ENCODE measurements around the gene AGAP1.

AGAP1 gene

DNA sequence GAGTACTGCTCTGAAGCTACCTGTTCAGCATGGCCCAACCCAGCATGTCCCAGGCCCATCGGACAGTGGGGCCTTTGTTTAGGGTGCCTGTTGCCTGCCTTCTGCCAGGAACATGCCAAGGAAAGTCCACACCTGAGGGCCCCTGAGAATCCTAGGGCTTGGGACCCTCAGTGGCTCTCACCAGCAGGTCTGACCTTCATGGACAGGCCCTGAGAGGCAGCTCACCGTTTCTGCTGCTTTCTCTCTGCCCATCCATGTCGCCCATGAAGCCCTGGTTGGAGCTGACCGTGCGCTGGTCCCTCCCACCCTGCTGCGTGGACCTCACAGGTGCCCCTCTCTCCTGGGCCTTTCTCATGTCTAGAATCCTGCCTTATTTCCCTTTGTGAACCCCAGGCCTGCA, 550.3 kb downstream of the AGAP1 start:
- TF ChIP-seq, protein P1, sequence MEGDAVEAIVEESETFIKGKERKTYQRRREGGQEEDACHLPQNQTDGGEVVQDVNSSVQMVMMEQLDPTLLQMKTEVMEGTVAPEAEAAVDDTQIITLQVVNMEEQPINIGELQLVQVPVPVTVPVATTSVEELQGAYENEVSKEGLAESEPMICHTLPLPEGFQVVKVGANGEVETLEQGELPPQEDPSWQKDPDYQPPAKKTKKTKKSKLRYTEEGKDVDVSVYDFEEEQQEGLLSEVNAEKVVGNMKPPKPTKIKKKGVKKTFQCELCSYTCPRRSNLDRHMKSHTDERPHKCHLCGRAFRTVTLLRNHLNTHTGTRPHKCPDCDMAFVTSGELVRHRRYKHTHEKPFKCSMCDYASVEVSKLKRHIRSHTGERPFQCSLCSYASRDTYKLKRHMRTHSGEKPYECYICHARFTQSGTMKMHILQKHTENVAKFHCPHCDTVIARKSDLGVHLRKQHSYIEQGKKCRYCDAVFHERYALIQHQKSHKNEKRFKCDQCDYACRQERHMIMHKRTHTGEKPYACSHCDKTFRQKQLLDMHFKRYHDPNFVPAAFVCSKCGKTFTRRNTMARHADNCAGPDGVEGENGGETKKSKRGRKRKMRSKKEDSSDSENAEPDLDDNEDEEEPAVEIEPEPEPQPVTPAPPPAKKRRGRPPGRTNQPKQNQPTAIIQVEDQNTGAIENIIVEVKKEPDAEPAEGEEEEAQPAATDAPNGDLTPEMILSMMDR (IDR thresholded peaks at IDR 0.05), result no peak

DNA sequence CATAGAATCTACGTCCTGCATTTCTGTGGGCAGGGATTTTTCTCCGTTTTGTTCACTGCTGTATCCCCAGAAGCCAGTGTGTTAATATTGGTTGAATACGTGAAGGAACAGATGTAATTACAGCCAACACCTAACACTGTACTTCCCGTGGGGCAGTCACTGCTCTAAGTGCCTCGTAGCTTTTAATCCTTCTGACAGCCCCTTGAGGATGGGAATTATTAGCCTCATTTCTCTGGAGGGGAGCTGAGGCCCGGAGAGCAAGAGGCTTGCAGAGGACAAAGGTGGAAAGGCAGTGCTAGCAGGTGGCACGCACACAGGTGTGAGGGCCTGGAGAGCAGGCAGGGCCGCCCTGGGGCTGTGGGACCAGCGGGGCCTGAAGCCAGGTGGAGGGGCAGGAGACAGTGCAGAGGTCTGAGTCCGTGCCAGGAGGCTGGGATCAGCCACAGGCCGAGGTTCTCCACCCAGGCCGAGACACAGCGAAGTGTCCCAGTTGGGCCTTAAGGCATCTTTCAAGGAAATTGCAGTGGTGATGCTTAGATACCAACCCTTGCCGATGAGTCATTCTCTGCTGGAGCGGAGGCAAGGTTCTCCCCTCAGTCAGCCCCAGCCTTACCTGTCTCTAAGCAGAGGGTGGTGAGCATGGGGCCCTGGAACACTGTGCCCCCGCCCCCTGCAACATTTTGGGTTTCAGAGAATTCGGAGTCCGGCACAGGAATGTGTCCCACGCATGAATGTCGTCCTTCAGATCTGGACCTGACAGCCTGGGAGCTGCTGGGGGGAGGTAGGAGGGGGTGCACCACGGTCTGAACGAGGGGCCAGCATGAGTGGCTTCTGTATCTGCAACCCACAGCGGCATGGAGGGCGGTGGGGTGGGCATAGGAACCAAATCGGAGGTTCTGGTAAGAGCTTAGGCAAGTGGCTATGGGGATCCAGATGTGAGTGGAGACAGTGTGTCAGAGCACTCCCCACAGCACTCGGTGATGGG, 551.7 kb downstream of the AGAP1 start:
- TF ChIP-seq, protein P1 (IDR thresholded peaks at IDR 0.05), result no peak

DNA sequence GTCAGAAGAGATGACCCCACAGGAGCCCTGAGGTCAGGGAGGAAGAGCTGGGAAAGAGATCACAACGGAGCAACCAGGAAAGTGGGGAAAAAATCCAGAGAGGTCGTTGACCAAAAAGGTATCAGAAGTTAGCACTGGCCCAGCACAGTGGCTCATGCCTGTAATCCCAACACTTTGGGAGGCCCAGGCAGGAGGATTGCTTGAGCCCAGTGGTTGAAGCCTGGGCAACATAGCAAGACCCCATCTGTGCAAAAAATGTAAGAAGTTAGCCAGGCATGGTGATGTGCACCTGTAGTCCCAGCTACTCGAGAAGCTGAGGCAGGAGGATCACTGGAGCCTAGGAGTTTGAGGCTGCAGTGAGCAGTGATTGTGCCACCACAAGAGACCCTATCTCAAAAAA, 552.9 kb downstream of the AGAP1 start:
- TF ChIP-seq, protein P1 (IDR thresholded peaks at IDR 0.05), result no peak

DNA sequence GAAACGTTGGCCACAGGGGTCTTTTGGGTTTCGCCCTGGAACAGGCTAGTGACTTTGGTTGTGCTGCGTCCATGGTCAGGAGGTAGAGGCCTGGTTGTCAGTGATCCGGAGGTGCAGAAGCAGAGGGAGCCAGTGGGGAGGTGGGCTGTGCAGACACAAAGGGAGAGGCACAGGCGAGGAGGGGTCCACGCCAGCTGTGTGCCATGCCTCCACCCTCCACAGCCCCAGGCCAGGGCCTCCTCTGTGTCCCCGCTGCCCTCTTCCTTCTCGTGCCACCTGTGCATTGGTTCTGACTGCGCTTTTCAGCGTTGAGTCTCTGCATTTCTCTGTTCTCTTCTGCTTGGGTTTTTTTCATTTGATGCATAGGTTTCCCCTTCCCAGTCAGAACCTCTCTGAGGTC, 553.3 kb downstream of the AGAP1 start:
- TF ChIP-seq, protein P1 (IDR thresholded peaks at IDR 0.05), result no peak

DNA sequence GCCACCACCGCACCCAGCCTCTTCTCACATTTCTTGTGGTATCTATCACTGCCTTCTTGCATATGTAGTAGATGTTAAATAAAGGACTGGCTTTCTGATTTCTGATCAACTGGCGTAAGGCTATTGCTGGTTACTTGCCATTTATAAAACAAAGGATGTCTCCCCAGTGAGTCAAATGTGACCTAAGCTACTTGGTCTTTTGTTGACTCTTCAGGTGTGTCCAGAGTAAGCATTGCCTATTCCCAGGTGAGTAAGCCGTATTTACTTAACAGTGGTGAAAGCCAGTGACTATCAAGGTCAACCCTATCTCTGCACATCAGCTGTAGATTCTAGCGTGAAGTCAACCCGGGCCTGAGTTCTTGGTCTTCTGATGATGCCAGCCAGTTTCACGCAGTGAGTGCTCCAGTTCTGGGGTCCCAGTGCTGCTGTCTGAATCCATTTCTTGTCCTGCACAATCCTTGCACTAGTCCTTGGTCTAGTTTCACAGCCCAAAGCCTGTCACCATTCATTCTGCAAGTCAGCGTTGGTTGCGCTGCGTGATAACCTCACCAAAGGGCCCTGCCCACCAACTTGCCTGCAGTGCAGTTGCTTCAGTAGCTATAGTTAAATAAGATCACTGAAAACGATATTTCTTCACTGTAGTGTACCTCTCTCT, 554.2 kb downstream of the AGAP1 start:
- TF ChIP-seq, protein P1 (IDR thresholded peaks at IDR 0.05), result no peak

DNA sequence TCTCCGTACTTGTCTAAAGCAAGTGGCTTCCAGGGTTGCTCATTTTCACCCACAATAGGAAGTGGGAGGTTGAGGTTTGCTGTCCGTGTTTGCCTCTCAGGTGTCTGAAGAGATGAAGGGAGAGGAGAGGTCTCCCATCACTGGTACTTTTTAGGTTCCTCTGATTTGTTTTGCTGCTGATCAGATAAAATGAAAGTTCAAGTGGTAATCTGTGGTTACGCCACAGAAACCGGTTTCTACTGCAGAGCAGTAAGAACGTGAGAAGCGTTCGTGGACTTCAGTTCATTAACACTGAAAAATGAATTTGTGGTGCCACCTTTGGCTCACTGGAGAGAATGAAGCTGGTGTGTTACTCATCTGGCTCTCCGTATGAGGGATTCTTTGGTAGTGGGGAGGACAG, 556.1 kb downstream of the AGAP1 start:
- TF ChIP-seq, protein P1 (IDR thresholded peaks at IDR 0.05), result no peak

DNA sequence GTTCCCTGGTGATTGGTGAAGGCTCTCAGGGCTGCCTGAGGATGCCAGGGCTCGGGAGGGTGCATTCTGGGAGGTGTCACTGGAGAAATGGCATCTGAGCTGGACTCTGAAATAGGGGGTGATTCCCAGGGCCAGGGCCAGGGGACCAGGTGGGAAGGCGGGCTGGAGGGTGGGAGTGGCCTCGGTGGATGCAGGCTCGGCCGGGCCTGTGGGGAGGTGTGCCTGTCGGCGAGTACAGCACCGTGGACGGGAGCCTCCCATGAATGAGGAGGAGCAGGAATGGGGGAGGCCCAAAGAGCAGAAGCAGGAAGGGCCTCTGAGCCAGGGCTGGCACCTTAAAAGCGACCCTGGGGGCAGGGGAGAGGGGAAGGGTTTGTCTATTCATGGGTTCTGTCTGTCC, 557.5 kb downstream of the AGAP1 start:
- TF ChIP-seq, protein P1 (IDR thresholded peaks at IDR 0.05), result no peak

All from LNCAP (cell line).